ENCODE data around the gene C11orf58.

Gene C11orf58

DNA sequence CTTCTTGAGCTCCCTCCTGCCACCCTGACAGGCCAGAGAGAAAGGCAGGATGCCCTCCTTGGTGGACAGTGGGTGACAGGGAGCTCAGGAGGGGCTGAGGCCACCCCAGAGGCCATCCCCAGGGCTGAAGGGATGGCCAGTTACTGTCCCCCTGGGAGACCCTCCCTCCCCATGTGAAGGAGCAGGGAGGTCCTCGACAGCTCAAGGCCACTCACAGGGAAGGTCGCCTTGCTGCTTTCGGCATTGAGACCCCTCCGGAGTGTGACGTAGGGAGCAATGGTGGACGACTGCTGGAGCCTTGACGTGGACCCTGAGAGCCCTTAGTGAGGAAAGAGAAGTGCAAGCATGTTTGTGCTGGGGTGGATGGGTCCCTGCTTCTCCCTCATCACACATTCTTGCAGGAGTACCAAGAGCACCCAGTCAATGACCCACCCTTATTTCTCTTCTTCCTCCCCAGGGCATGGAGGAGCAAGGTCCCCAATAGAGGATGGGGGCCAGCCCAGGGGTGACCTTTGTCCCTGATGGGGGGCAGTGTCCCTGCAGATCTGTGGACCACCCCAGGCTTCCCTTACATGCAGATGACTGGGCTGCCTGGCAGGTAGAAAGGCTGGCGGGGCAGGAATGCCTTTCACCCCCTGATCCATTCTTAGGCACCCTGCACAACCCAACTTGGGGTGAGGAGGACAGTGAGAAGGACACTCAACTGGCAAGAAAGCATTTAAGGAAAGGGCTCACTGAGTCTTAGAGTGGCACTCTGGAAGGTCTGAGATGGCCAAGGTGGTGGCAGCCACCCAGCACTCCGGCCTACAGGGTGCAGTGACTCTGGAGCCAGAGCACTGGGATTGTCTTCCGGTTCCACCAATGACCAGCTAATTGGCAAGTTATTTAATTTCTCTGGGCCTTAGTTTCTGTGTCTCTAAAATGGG lies 51.4 kb downstream of the C11orf58 start:
- H3K36me3 ChIP-seq, result no peaks in the 10 kb centered on the region
- no peak for DNase-seq
- TF ChIP-seq, protein P1, sequence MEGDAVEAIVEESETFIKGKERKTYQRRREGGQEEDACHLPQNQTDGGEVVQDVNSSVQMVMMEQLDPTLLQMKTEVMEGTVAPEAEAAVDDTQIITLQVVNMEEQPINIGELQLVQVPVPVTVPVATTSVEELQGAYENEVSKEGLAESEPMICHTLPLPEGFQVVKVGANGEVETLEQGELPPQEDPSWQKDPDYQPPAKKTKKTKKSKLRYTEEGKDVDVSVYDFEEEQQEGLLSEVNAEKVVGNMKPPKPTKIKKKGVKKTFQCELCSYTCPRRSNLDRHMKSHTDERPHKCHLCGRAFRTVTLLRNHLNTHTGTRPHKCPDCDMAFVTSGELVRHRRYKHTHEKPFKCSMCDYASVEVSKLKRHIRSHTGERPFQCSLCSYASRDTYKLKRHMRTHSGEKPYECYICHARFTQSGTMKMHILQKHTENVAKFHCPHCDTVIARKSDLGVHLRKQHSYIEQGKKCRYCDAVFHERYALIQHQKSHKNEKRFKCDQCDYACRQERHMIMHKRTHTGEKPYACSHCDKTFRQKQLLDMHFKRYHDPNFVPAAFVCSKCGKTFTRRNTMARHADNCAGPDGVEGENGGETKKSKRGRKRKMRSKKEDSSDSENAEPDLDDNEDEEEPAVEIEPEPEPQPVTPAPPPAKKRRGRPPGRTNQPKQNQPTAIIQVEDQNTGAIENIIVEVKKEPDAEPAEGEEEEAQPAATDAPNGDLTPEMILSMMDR (IDR thresholded peaks at IDR 0.05; ENCODE audit: low read depth, low read length), result no peak
- H3K4me3 ChIP-seq (ENCODE audit: low read depth, low read length), result no peak overlapping the region
- no peaks in the 10 kb centered on the region for H3K4me1 ChIP-seq
- no peaks in the 10 kb centered on the region for H3K27me3 ChIP-seq
- H3K9me3 ChIP-seq, result no peaks in the 10 kb centered on the region

DNA sequence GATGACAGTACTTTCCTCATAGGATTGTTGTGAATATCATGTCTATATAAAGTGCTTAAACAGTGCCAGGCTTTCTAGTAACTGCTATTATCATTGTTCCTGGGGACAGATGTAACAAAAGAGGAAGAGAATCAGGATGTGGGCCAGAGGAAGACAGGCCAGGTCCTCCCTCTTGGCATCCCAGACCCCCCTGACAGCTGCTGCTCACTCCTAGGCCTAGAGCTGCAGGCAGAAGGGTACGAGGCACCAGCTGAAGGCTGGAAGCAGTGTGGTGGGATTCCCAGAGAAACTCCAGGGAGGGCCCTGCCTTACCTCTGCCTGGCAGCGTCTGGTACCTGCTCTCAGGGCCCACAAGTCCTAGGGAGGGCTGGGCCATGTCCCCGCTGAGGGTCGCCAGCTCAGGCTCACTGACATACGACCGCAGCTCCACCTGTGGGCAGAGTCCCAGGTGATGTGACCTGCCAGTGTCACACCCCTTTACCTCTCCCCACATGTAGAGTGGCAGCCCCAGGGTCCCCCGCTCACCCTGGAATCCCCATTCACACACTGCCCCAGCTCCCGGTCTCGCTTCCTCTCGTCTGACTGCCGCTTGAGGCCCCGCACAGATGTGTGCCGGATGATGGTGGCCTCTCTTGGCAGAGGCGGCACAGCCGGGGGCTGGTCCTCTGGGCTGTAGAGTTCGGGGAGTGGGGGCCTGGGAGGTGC lies 52.2 kb downstream of the C11orf58 start:
- TF ChIP-seq, protein P1 (IDR thresholded peaks at IDR 0.05; ENCODE audit: low read depth, low read length), result no peak
- no peaks in the 10 kb centered on the region for H3K27me3 ChIP-seq
- no peak overlapping the region for H3K4me3 ChIP-seq (ENCODE audit: low read depth, low read length)
- DNase-seq, result no peak
- H3K9me3 ChIP-seq, result no peaks in the 10 kb centered on the region
- no peaks in the 10 kb centered on the region for H3K4me1 ChIP-seq
- H3K36me3 ChIP-seq, result no peaks in the 10 kb centered on the region

DNA sequence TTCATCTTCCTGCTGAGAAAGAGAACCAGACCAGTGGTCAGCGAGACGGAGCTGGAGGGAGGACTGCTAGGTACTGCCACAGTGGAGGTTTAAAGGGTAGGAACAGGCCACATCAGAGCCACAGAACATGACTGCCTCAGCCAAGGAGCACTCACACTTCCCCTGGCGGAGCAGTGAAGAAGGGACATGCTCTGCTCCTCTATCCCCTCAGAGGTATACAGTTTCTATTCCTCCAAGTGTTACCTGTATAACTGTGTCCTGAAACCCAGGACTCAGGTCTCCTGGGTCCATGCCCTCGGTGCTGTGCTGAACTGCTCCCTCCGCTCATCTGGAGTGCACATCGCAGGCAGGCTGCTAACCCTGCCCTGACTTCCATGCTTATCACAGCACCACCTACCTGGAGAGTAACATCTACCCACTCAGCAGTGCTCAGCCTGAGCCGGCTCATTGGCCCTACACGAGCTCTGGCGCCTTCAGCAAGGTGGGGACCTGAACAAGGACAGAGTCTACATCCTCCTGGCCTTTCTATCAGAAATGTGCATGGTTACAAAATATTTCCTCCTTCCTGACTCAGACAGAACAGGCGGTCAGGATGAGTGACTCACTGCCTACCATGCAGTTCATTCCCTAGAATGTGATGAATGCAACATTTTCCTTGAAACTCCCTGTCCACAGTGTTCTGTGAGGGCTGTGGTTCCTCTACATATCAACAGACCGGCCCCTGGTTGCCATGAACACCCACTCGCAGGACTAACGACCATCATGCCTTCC lies 52.9 kb downstream of the C11orf58 start:
- H3K4me3 ChIP-seq (ENCODE audit: low read depth, low read length), result no peak overlapping the region
- no peaks in the 10 kb centered on the region for H3K27me3 ChIP-seq
- no peak for DNase-seq
- H3K4me1 ChIP-seq, result no peaks in the 10 kb centered on the region
- no peaks in the 10 kb centered on the region for H3K36me3 ChIP-seq
- H3K9me3 ChIP-seq, result no peaks in the 10 kb centered on the region
- TF ChIP-seq, protein P1 (IDR thresholded peaks at IDR 0.05; ENCODE audit: low read depth, low read length), result no peak

DNA sequence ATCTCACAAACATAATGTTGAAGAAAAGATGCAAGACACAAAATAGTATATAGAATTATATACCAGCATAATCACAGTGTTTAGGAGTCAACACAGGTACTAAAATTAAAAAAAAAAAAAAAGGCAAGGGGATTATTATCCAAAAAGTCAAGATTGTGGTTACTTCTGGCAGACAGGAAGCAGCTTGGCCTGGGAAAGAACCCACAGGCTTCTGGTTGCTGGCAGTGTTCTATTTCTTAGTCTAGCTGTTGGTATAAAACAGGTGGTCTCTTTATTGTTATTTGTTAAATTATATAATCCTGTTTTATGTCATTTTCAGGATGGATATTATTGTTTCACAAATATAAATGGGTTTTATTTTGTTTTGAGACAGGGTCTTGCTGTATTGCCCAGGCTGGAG lies 54.0 kb downstream of the C11orf58 start:
- H3K36me3 ChIP-seq, result no peaks in the 10 kb centered on the region
- no peaks in the 10 kb centered on the region for H3K9me3 ChIP-seq
- no peak for DNase-seq
- no peaks in the 10 kb centered on the region for H3K4me1 ChIP-seq
- H3K27me3 ChIP-seq, result no peaks in the 10 kb centered on the region
- no peak overlapping the region for H3K4me3 ChIP-seq (ENCODE audit: low read depth, low read length)
- TF ChIP-seq, protein P1 (IDR thresholded peaks at IDR 0.05; ENCODE audit: low read depth, low read length), result no peak

DNA sequence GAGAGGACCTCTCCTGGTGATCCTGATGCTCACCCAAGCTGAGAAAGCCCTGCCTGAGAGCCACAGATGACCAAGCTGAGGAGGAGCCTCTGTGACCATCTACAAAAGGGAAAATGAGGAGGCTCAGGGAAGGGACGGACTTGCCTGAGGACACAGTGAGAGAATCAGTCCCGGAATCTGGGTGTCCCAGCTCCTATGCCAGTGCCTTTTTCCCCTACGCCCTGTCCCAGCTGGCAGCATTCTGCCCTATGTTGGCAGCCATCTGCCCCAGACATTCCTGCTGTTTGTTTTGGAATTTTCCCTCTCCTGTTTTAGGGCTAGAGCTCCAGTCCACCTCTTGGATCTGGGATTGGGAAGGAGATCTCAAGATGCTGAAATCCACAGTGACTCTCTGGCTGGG lies 54.6 kb downstream of the C11orf58 start:
- Histone ChIP-seq H3K9me3 (no peaks in the 10 kb centered on the region), H3K27me3 (no peaks in the 10 kb centered on the region), H3K36me3 (no peaks in the 10 kb centered on the region), H3K4me1 (no peaks in the 10 kb centered on the region), H3K4me3 (ENCODE audit: low read depth, low read length) (no peak overlapping the region)
- DNase-seq, result no peak
- TF ChIP-seq, protein P1 (IDR thresholded peaks at IDR 0.05; ENCODE audit: low read depth, low read length), result no peak
